NCI-H146 (cell line): ENCODE measurements around the gene HPS4.
A peak's percentile ranks its signal among the peaks of the same experiment; 100 is the strongest.
"Not testable (repeated sequence)": the region's sequence is repeated elsewhere in the genome, so short reads cannot be mapped to it uniquely, and the experiment has no call there.

Source experiments
- DNase-seq: peaks from one replicate; lab custom pipeline; 2025; lab: John Stamatoyannopoulos, UW

The HPS4 gene

DNA sequence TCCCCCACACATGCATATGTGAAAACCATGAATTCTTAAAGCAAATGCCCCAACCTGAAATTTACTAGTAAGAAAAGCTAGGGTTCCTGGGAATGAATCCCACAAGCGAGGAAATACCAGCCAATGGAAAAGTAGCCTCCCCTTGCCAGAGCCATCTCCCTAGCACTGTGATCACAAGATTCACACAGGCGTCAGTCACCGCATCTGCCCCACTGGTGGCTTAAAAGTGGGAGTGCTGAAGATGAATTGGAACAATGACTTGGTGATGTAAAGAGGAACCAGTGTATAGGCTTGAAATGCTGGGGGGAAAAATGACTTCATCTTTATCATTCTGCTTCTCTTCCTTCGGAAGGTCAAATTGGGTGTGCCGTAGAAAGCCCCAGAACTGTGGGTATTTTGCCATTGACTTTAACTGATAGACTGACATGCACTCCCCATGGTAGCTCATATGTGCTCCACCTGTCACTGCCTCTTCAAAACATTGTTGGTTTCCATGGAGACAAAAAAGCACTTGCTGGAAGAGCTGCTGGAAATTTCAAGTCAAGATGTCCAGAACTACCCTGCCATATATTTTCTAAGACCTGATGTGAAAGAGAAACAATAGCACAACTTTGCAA lies 73.8 kb downstream of the HPS4 start:
- no peak for DNase-seq

DNA sequence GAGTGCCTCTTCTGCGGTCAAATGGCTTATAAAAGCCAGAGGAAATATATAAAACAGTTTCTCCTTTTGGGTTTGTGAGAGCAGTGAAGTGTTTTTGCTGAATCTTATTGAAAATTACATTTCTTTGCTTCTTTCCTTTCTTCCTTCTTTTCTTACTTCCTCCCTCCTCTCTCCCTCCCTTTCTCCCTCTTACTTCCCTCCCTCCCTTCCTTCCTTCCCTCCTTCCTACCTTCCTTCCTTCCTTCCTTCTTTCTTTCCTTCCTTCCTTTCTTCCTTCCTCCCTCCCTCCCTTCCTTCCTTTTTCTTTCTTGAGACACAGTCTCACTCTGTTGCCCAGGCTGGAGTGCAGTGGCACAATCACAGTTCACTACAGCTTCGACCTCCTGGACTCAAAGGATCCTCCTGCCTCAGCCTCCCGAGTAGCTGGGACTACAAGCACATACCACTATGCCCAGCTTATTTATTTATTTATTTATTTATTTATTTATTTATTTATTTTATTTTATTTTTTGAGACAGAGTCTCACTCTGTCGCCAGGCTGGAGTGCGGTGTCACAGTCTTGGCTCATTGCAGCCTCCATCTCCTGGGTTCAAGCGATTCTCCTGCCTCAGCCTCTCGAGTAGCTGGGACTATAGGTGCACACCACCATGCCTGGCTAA lies 74.9 kb downstream of the HPS4 start:
- not testable (repeated sequence) for DNase-seq

DNA sequence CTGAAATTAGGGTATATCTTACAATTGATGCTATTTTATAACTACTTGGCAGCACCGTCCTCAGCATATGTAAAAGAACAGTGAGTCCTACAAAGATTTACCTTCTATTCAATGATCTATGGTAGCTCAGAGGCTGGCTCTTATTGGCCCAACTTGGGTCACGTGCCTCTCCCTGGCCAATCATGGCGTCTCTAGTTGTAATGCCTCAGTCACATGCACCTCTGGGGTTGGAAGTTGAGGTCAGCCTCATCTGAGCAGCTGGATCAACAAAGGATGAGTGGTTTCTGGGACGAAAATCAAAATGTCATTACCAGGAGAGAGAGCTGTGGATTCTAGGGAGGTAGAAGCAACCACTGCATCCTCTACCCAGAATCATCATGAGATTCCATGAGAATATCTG lies 77.5 kb downstream of the HPS4 start:
- peak; percentile 7 for DNase-seq

DNA sequence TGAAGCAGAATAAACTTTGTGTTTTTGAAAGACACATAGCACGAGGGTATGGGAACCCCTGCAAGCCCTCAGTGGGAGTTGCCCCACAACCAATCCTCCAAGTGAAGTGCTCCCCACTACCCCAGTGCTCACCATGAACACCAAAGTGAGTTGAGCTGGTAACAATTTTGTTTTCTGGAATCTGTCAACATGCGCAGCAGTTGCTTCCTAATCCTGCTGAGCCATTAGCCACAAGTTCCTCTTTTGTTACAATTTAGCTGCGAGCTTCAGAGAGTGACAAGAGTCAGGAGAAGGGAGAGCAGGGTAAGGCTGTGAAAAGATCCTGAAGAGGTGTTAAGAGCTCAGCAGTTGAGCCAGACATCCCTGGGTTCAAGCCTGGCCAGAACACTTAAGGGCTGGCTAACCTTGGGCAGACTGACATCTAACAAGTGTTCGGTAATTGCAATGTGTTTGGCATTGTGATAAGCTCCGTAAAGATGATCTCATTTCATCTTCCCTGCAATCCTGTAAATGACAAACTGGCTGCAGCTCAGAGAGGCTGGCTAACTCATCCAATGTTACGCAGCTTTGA lies 78.6 kb downstream of the HPS4 start:
- DNase-seq, result no peak

DNA sequence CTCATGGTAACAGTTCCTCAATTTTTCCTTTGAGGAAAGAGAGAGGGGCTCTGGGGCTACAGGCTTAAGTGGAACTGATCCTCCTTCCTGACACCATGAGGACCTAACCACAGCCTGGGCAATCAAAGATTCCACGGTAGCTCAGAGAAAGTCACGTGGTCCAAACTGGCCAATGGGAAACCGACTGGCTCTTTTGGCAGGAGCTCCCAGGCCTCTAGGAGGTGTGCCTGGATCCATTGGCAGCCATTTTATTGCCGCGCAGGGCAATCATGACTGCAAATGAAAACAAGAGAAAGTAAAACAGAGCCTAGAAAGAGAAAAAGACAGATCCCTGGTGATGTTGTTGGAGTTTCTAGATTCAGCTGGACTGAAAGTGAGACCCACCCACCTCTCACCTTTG lies 81.9 kb downstream of the HPS4 start:
- no peak for DNase-seq
